A549 (cell line): ENCODE data around the gene QRICH2. TPM values are rescaled to one million over a fixed set of nuclear protein-coding genes. Genes with fewer than 3 reads are reported as not detected.

Source experiments
- ATAC-seq, 2 experiments: fragments of 200-7000 bp in 1 of 2; fragments of >200 bp in 1 of 2; cut with Nextera tagmentation in 1 of 2; cut with Tn5 transposase in 1 of 2; 3 replicates each; pipeline versions ENCODE4 v1.8.0 to v1.9.1; 2018 to 2020; ENCODE audit warnings: mild to moderate bottlenecking in 1 of 2, moderate library complexity in 1 of 2
- CTCF ChIA-PET: fragments of 300-600 bp; sonication (Branson Sonifier 250); formaldehyde crosslinking; extraction: SDS; loops from one replicate; lab custom pipeline; 2021; ENCODE audit warnings: antibody characterized with exemption, inconsistent platforms; lab: Yijun Ruan, JAX
- POLR2A ChIA-PET: fragments of 350-600 bp; formaldehyde crosslinking; extraction: SDS; loops from one replicate; lab custom pipeline; 2021; ENCODE audit warnings: antibody characterized with exemption, inconsistent platforms; lab: Yijun Ruan, JAX
- DNase-seq, 2 experiments: peaks; one replicate each; pipeline versions ENCODE4 v3.0.0 to v3.0.0-alpha.2; 2011 to 2016; ENCODE audit warnings: low read depth in 1 of 2, low spot score in 1 of 2
- FAIRE-seq: peaks from 2 replicates; lab custom pipeline; 2011; peaks lifted over from hg19 to GRCh38; lab: Jason Lieb, UNC
- H3K27ac ChIP-seq, 2 experiments: fragments of >200 bp; sonication (Bioruptor Twin); formaldehyde crosslinking; 3 replicates each; pipeline ENCODE4 v1.5.1; 2016 to 2017
- H3K4me1 ChIP-seq: fragments of >200 bp; sonication (Bioruptor Twin); formaldehyde crosslinking; 3 replicates; pipeline ENCODE4 v1.6.1; 2016
- H3K4me2 ChIP-seq: fragments of >200 bp; sonication (Bioruptor Twin); formaldehyde crosslinking; 3 replicates; pipeline ENCODE4 v1.6.1; 2016
- H3K4me3 ChIP-seq: fragments of >200 bp; sonication (Bioruptor Twin); formaldehyde crosslinking; 3 replicates; pipeline ENCODE4 v1.5.1; 2016
- H3K9me3 ChIP-seq: fragments of >200 bp; sonication (Bioruptor Twin); formaldehyde crosslinking; 3 replicates; pipeline ENCODE4 v1.6.1; 2016
- BCL3 ChIP-seq: fragments of >200 bp; sonication (Bioruptor Twin); formaldehyde crosslinking; IDR thresholded peaks from 3 replicates; pipeline ENCODE4 v1.6.1; 2016
- E2F6 ChIP-seq: IDR thresholded peaks from 2 replicates; pipeline ENCODE4 v1.6.1; 2012; ENCODE audit warnings: low read depth, borderline replicate concordance
- EHMT2 ChIP-seq: fragments of 200-600 bp; sonication (generic); IDR thresholded peaks from 2 replicates; pipeline ENCODE4 v1.6.1; 2016; ENCODE audit warnings: antibody characterized with exemption, low read depth, mild to moderate bottlenecking, moderate library complexity
- HDAC2 ChIP-seq: fragments of 200-600 bp; sonication (generic); IDR thresholded peaks from 2 replicates; pipeline ENCODE4 v1.6.1; 2016
- HES2 ChIP-seq: fragments of >200 bp; sonication (Bioruptor Twin); formaldehyde crosslinking; IDR thresholded peaks from 2 replicates; pipeline ENCODE4 v1.6.1; 2016
- HEYL ChIP-seq: fragments of 250-450 bp; sonication (Bioruptor Pico); IDR thresholded peaks from 2 replicates; pipeline ENCODE4 v1.8.0; 2021; ENCODE audit warnings: mild to moderate bottlenecking, moderate library complexity
- HOXB5 ChIP-seq: fragments of 250-450 bp; sonication (Bioruptor Pico); IDR thresholded peaks from 2 replicates; pipeline ENCODE4 v1.5.0; 2020; ENCODE audit warnings: mild to moderate bottlenecking, moderate library complexity
- JUN ChIP-seq, 2 experiments: fragments of >200 bp; sonication (Bioruptor Twin); formaldehyde crosslinking; IDR thresholded peaks; 2 replicates in 1 of 2; 3 replicates in 1 of 2; pipeline ENCODE4 v1.6.1; 2016 to 2017
- MAX ChIP-seq: IDR thresholded peaks from 2 replicates; pipeline ENCODE4 v1.6.1; 2012
- NPAS2 ChIP-seq: fragments of 250-450 bp; sonication (Bioruptor Pico); IDR thresholded peaks from 2 replicates; pipeline ENCODE4 v1.8.0; 2022; ENCODE audit warnings: mild to moderate bottlenecking, moderate library complexity, borderline replicate concordance
- POLR2AphosphoS2 ChIP-seq: conservative IDR thresholded peaks from 2 replicates; pipeline ENCODE4 v1.6.1; 2012; ENCODE audit warnings: low read length, improper control_type of control experiment, inconsistent platforms
- RCOR1 ChIP-seq: fragments of 150-350 bp; IDR thresholded peaks from 2 replicates; pipeline ENCODE4 v1.6.1; 2014; ENCODE audit warnings: antibody characterized with exemption, low read length, low read depth
- SMC3 ChIP-seq: fragments of >200 bp; sonication (Bioruptor Twin); formaldehyde crosslinking; IDR thresholded peaks from 3 replicates; pipeline ENCODE4 v1.6.1; 2018; ENCODE audit warnings: inconsistent platforms
- SREBF2 ChIP-seq: fragments of 450-650 bp; IDR thresholded peaks from 2 replicates; pipeline ENCODE4 v1.6.1; 2014; ENCODE audit warnings: mild to moderate bottlenecking, moderate library complexity
- TFCP2L1 ChIP-seq: fragments of 250-450 bp; sonication (Bioruptor Pico); IDR thresholded peaks from 2 replicates; pipeline ENCODE4 v1.5.0; 2021; ENCODE audit warnings: mild to moderate bottlenecking
- ZNF302 ChIP-seq: fragments of 250-450 bp; sonication (Bioruptor Pico); IDR thresholded peaks from 2 replicates; pipeline ENCODE4 v1.9.0; 2021; ENCODE audit warnings: inconsistent platforms, mild to moderate bottlenecking, moderate library complexity
- ZSCAN20 ChIP-seq: fragments of 250-450 bp; sonication (Bioruptor Pico); IDR thresholded peaks from 2 replicates; pipeline ENCODE4 v1.8.0; 2022; ENCODE audit warnings: mild to moderate bottlenecking, moderate library complexity
- WGBS: methylation state at CpG from one replicate; pipeline ENCODE4 v1.1.6; 2017; ENCODE audit errors: missing lambda C conversion rate; 5-methylcytosine and 5-hydroxymethylcytosine counted together
- polyA plus RNA-seq, 4 experiments: library from polyadenylated mRNA; depleted of rRNA in 3 of 4; stranded (reverse); fragments of >200 nt; fragmentation: RNase III in 1 of 4; extraction: RNeasy Plus Mini Kit Qiagen cat#74134 plus additional on column Dnase treatment in 1 of 4; gene quantifications; 2 replicates in 3 of 4; 3 replicates in 1 of 4; pipeline ENCODE4 v1.2.3, GENCODE V29; 2011 to 2017

Gene QRICH2
- polyA plus RNA-seq, 2 of the 4 experiments (the other 2 are of a cell fraction), result 0.57 to 0.88 TPM

GRCh38 chr17:76271669-76272540 is 36.2 kb downstream of the QRICH2 start:
- ATAC-seq, result no peak
- H3K4me1 ChIP-seq, result peaks cover 18% of the 10 kb centered on the region
- POLR2A ChIA-PET, result interaction anchor here (0.6 kb wide), 1 partner anchor 94 kb away, joined by 3 read pairs; no protein-coding TSS in a partner anchor
- 0 out of 2 replicates have a peak, but pooled peaks have one; percentile 22 for TF ChIP-seq TFCP2L1 (CRISPR knock-in tag)
- TF ChIP-seq POLR2AphosphoS2, result peak; percentile 71
- TF ChIP-seq SREBF2, result no peak
- TF ChIP-seq, all 56 proteins: peak for 2
- WGBS, result 90% methylated on average over 36 of the region's 38 CpGs
- FAIRE-seq, result no peak
- no peaks in the 10 kb centered on the region for H3K9me3 ChIP-seq
- H3K27ac ChIP-seq, result peak overlapping the region in 1 of 2 experiments; percentile 2; a peak in 1 of 6 replicates
- CTCF ChIA-PET, result interaction anchor here (0.5 to 19.6 kb wide), 11 partner anchors 8 to 240 kb away, joined by 3 to 755 read pairs (median 3); partner anchors contain the start of gene EXOC7
- no peak overlapping the region for H3K4me3 ChIP-seq
- H3K4me2 ChIP-seq, result no peak overlapping the region
- no peak for DNase-seq

- ATAC-seq (no peak), DNase-seq (no peak), FAIRE-seq (no peak)
- no peak overlapping the region for H3K4me3 ChIP-seq
- 91% methylated on average over 14 of the region's 14 CpGs for WGBS
- ChIA-PET POLR2A (interaction anchor here (0.6 kb wide), 1 partner anchor 93 kb away, joined by 3 read pairs; no protein-coding TSS in a partner anchor), CTCF (interaction anchor here (0.5 to 19.6 kb wide), 8 partner anchors 9 to 239 kb away, joined by 3 to 755 read pairs (median 4); partner anchors contain the start of gene EXOC7)
- peaks cover 18% of the 10 kb centered on the region for H3K4me1 ChIP-seq
- TF ChIP-seq E2F6 (no peak), BCL3 (no peak), HES2 (no peak), MAX (no peak), HEYL (CRISPR knock-in tag) (no peak), RCOR1 (no peak), ZNF302 (CRISPR knock-in tag) (no peak), EHMT2 (no peak), JUN (IDR thresholded peaks at IDR 0.05) (no peak)
- H3K9me3 ChIP-seq, result no peaks in the 10 kb centered on the region
- H3K4me2 ChIP-seq, result no peak overlapping the region
- H3K27ac ChIP-seq, result no peak overlapping the region
Measured at GRCh38 chr17:76270770-76271668, 37.1 kb downstream of the QRICH2 start.

- WGBS, result 92% methylated on average over 11 of the region's 26 CpGs
- Histone ChIP-seq H3K4me3 (no peak overlapping the region), H3K27ac (no peak overlapping the region), H3K4me2 (no peak overlapping the region), H3K9me3 (no peaks in the 10 kb centered on the region), H3K4me1 (peaks cover 18% of the 10 kb centered on the region)
- DNase-seq (no peak), FAIRE-seq (no peak), ATAC-seq (no peak)
- TF ChIP-seq NPAS2 (CRISPR knock-in tag) (no peak), ZNF302 (CRISPR knock-in tag) (no peak), HOXB5 (no peak), BCL3 (no peak), HDAC2 (no peak), ZSCAN20 (CRISPR knock-in tag) (no peak), SMC3 (no peak)
- CTCF ChIA-PET, result interaction anchor here (0.6 to 19.6 kb wide), 6 partner anchors 10 to 264 kb away, joined by 3 to 755 read pairs (median 6); partner anchors contain the start of gene EXOC7
- POLR2A ChIA-PET, result interaction anchor here (0.6 kb wide), 1 partner anchor 142 kb away, joined by 3 read pairs; no protein-coding TSS in a partner anchor
Measured at GRCh38 chr17:76270127-76270592, 37.9 kb downstream of the QRICH2 start.
